ENCODE data around the gene EIF1AD. TPM values are rescaled to one million over a fixed set of nuclear protein-coding genes. Genes with fewer than 3 reads are reported as not detected.

The EIF1AD gene
- total and polyA plus RNA-seq, 2 of the 8 experiments (the other 6 are each of a cell fraction or from before 2014, with no cell fraction given), result 32.6 to 39.9 TPM

DNA sequence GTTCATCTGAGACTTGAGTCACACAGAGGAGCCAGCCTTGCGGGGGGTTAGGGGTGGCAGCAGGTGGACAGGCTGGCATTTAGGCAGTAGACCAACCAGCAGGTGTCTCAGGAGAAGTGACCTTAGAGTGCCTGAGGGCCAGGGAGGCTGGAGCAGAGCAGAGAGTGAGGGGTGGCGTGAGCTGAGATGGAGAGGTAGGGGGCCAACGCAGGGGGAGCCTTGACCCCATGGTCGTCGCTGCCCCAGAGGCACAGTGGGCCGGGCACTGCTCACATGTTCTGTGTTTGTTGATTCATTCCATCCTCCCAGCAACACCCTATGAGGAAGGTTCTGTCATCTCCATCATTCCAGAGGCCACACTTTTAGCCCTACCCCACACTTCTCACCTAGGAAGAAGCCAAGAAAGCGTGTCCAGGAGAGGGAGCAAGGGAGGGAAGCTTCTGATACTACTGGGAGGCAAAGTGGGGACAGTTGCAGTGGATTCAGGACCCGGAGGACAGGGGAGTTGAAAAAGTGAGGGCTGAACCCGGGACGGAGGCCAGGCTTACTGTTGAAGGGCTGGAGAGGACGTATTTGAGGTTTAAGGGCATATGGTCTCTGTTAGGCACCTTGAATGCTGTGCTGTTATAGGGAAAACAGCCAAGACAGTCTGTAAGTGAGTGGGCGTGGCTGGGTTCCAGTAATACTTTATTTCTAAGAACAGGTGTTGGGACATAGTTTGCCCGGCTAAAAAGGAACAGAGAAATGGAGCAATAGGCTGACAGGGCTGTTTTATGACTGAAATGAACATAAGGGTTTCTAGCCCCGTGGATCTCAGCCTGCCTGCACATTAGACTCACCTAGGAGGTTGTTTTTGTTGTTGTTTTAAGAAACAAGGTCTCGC lies 33.1 kb downstream of the EIF1AD start:
- Histone ChIP-seq H3K27me3 (replicated peaks in 1 of 4; ENCODE audit: control insufficient read depth in 3 of 4, extremely low read depth in 1 of 4, insufficient read depth in 3 of 4, low read length in 3 of 4) (no peaks in the 10 kb centered on the region), H4K91ac (replicated peaks; ENCODE audit: insufficient read length, low read length) (no peak overlapping the region), H2BK20ac (ENCODE audit: low read length) (no peak overlapping the region), H4K5ac (ENCODE audit: insufficient read length, low read depth, low read length) (no peak overlapping the region), H2BK15ac (ENCODE audit: low read length) (no peak overlapping the region), H3K18ac (ENCODE audit: extremely low read depth, low read length) (no peak overlapping the region), H3K4me3 (ENCODE audit: extremely low read depth in 1 of 4, insufficient read depth in 2 of 4, low read depth in 3 of 4, low read length in 4 of 4) (no peak overlapping the region), H2AK5ac (ENCODE audit: low read depth, low read length) (no peak overlapping the region), H2BK5ac (ENCODE audit: low read depth, low read length) (no peak overlapping the region), H4K20me1 (replicated peaks in 1 of 2; ENCODE audit: control insufficient read depth in 1 of 2, insufficient read depth in 2 of 2, low read length in 2 of 2) (peaks cover 0 to 11% of the 10 kb centered on the region in 2 experiments), H3K36me3 (ENCODE audit: control insufficient read depth in 2 of 4, insufficient read depth in 4 of 4, low read length in 3 of 4) (peaks cover 15 to 47% (median 37%) of the 10 kb centered on the region in 4 experiments), H2BK12ac (ENCODE audit: low read depth, low read length) (no peak overlapping the region), H3K56ac (replicated peaks; ENCODE audit: insufficient read length, low read depth, low read length) (no peak overlapping the region), H3K4ac (replicated peaks; ENCODE audit: insufficient read length, low read depth, low read length) (no peak overlapping the region), H3K4me1 (replicated peaks in 1 of 4; ENCODE audit: control insufficient read depth in 3 of 4, insufficient read depth in 4 of 4, low read length in 3 of 4) (no peaks in the 10 kb centered on the region), H2AFZ (ENCODE audit: low read length) (no peak overlapping the region), H3K14ac (ENCODE audit: insufficient read length) (no peak overlapping the region), H3K27ac (ENCODE audit: low read depth, low read length) (no peak overlapping the region), H4K8ac (ENCODE audit: extremely low read depth, insufficient read depth, low read length) (no peak overlapping the region), H3K23ac (ENCODE audit: insufficient read length) (no peak overlapping the region), H3K23me2 (ENCODE audit: low read depth, low read length) (peaks cover 1% of the 10 kb centered on the region; the same call in 1 of the 2 replicates), H3K9me3 (ENCODE audit: insufficient read depth in 2 of 2, low read depth in 1 of 2, low read length in 1 of 2) (no peaks in the 10 kb centered on the region), H3K4me2 (ENCODE audit: insufficient read depth in 1 of 2, low read depth in 2 of 2, low read length in 2 of 2) (no peak overlapping the region), H3K9ac (replicated peaks in 1 of 4; ENCODE audit: extremely low read depth in 1 of 4, low read depth in 3 of 4, low read length in 3 of 4) (no peak overlapping the region), H3K79me2 (ENCODE audit: control insufficient read depth in 1 of 2, insufficient read depth in 2 of 2, low read length in 2 of 2) (peaks cover 0 to 5% of the 10 kb centered on the region in 2 experiments; a peak in 1 of 4 replicates), H2BK120ac (replicated peaks; ENCODE audit: low read depth, low read length) (no peak overlapping the region), H3K79me1 (ENCODE audit: low read depth, low read length) (no peaks in the 10 kb centered on the region; the same call in 1 of the 2 replicates)
- DNase-seq (ENCODE audit: low read depth in 1 of 2, low spot score in 2 of 2) (no peak), FAIRE-seq (no peak)
- ChIA-PET POLR2A (ENCODE audit: partially characterized antibody) (interaction anchor here (0.8 to 2.0 kb wide), 8 partner anchors 9 to 34 kb away, joined by 3 to 7 read pairs (median 3); partner anchors contain the start of gene BANF1), CTCF (ENCODE audit: partially characterized antibody) (interaction anchor here (0.6 to 2.1 kb wide), 6 partner anchors 15 to 125 kb away, joined by 3 to 6 read pairs (median 3); partner anchors contain the start of gene FIBP)
- TF ChIP-seq, protein P1, sequence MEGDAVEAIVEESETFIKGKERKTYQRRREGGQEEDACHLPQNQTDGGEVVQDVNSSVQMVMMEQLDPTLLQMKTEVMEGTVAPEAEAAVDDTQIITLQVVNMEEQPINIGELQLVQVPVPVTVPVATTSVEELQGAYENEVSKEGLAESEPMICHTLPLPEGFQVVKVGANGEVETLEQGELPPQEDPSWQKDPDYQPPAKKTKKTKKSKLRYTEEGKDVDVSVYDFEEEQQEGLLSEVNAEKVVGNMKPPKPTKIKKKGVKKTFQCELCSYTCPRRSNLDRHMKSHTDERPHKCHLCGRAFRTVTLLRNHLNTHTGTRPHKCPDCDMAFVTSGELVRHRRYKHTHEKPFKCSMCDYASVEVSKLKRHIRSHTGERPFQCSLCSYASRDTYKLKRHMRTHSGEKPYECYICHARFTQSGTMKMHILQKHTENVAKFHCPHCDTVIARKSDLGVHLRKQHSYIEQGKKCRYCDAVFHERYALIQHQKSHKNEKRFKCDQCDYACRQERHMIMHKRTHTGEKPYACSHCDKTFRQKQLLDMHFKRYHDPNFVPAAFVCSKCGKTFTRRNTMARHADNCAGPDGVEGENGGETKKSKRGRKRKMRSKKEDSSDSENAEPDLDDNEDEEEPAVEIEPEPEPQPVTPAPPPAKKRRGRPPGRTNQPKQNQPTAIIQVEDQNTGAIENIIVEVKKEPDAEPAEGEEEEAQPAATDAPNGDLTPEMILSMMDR (IDR thresholded peaks at IDR 0.05; ENCODE audit: control extremely low read depth in 1 of 3, insufficient read depth in 1 of 3, low read depth in 1 of 3, low read length in 3 of 3), result no peak
- no peak for TF ChIP-seq YY1 (IDR thresholded peaks at IDR 0.05; ENCODE audit: low read depth, low read length)
- no peak for TF ChIP-seq SIRT6 (IDR thresholded peaks at IDR 0.05; ENCODE audit: low read length)
- TF ChIP-seq ASH2L (IDR thresholded peaks at IDR 0.05; ENCODE audit: low read length), result no peak
- TF ChIP-seq NANOG (IDR thresholded peaks at IDR 0.05; ENCODE audit: insufficient read depth, low read depth, low read length, poor library complexity, severe bottlenecking), result no peak
- no peak for TF ChIP-seq GTF2F1 (IDR thresholded peaks at IDR 0.05; ENCODE audit: borderline replicate concordance, low read depth, low read length)
- no peak for TF ChIP-seq KDM1A (IDR thresholded peaks at IDR 0.05; ENCODE audit: borderline replicate concordance, low read length)
- no peak for TF ChIP-seq KDM4A (IDR thresholded peaks at IDR 0.05; ENCODE audit: low read depth, low read length, severe bottlenecking)
- TF ChIP-seq EGR1 (IDR thresholded peaks at IDR 0.05; ENCODE audit: borderline replicate concordance, low read depth, low read length), result no peak
- WGBS, 2 experiments (ENCODE audit: extremely low coverage in 1 of 2, insufficient coverage in 1 of 2, insufficient read length in 1 of 2, insufficient replicate concordance in 2 of 2, low coverage in 1 of 2, low lambda C conversion rate in 2 of 2, missing lambda C conversion rate in 1 of 2), result 91% methylated on average over 14 of the region's 15 CpGs; no CpG with 5 or more reads in 1 of the 2 experiments

Measured in H1 (cell line).